Measurements from ENCODE around the gene PSMD14. TPM values are rescaled to one million over a fixed set of nuclear protein-coding genes. Genes with fewer than 3 reads are reported as not detected.

PSMD14 gene
- total RNA-seq, 1 experiment from 2014 or later: 93.7 TPM

- POLR2A ChIA-PET: no interaction called here
- H3K4me1 ChIP-seq (ENCODE audit: control insufficient read depth, insufficient read depth, low read length): peaks cover 18% of the 10 kb centered on the region
- no peak for DNase-seq (ENCODE audit: low read depth, low spot score)
- in situ Hi-C loops (cut with HindIII; ENCODE audit: low pct_unique_long_range_greater_than_20kb, low sequenced_read_pairs): no loop called here
- H3K36me3 ChIP-seq (ENCODE audit: control insufficient read depth, insufficient read depth, low read length): no peaks in the 10 kb centered on the region; the same call in 1 of the 2 replicates
- CTCF ChIA-PET: no interaction called here
- H3K9me3 ChIP-seq (ENCODE audit: control insufficient read depth, insufficient read depth, low read depth, low read length): no peaks in the 10 kb centered on the region
- TF ChIP-seq REST (IDR thresholded peaks at IDR 0.05; ENCODE audit: insufficient read depth in 1 of 2, low read depth in 2 of 2, low read length in 1 of 2) (no peak), POLR2AphosphoS5 (IDR thresholded peaks at IDR 0.05; ENCODE audit: low read depth, low read length) (no peak), SIN3A (IDR thresholded peaks at IDR 0.05; ENCODE audit: borderline replicate concordance, insufficient read depth, low read depth, low read length) (no peak), CTCF (IDR thresholded peaks at IDR 0.05) (no peak), TCF7L2 (IDR thresholded peaks at IDR 0.05; ENCODE audit: low read depth, low read length) (no peak)
- BruUV-seq (replicated peaks): no TSS peak
- no peak overlapping the region for H3K27ac ChIP-seq (ENCODE audit: low read length)
- no peak for ATAC-seq
- no peak overlapping the region for H3K4me3 ChIP-seq (ENCODE audit: low read depth in 2 of 2, low read length in 2 of 2)
- no peaks in the 10 kb centered on the region for H3K27me3 ChIP-seq (ENCODE audit: control insufficient read depth, insufficient read depth, low read length)
- intact Hi-C loops (cut with micrococcal nuclease; ENCODE audit: unreplicated experiment): no loop called here
These were observed 43.5 kb downstream of the PSMD14 start for GRCh38 chr2:161351678-161352077.

- no peaks in the 10 kb centered on the region for H3K9me3 ChIP-seq (ENCODE audit: control insufficient read depth, insufficient read depth, low read depth, low read length)
- ChIA-PET POLR2A (no interaction called here), CTCF (no interaction called here)
- peaks cover 18% of the 10 kb centered on the region for H3K4me1 ChIP-seq (ENCODE audit: control insufficient read depth, insufficient read depth, low read length)
- H3K27me3 ChIP-seq (ENCODE audit: control insufficient read depth, insufficient read depth, low read length): no peaks in the 10 kb centered on the region
- in situ Hi-C loops (cut with HindIII; ENCODE audit: low pct_unique_long_range_greater_than_20kb, low sequenced_read_pairs): no loop called here
- TF ChIP-seq REST (IDR thresholded peaks at IDR 0.05; ENCODE audit: insufficient read depth in 1 of 2, low read depth in 2 of 2, low read length in 1 of 2) (no peak), CTCF (IDR thresholded peaks at IDR 0.05) (no peak), TCF7L2 (IDR thresholded peaks at IDR 0.05; ENCODE audit: low read depth, low read length) (no peak), POLR2AphosphoS5 (IDR thresholded peaks at IDR 0.05; ENCODE audit: low read depth, low read length) (no peak), SIN3A (IDR thresholded peaks at IDR 0.05; ENCODE audit: borderline replicate concordance, insufficient read depth, low read depth, low read length) (no peak)
- ATAC-seq: no peak
- no peak for DNase-seq (ENCODE audit: low read depth, low spot score)
- intact Hi-C loops (cut with micrococcal nuclease; ENCODE audit: unreplicated experiment): no loop called here
- no peak overlapping the region for H3K4me3 ChIP-seq (ENCODE audit: low read depth in 2 of 2, low read length in 2 of 2)
- H3K27ac ChIP-seq (ENCODE audit: low read length): no peak overlapping the region
- no TSS peak for BruUV-seq (replicated peaks)
- H3K36me3 ChIP-seq (ENCODE audit: control insufficient read depth, insufficient read depth, low read length): no peaks in the 10 kb centered on the region; the same call in 1 of the 2 replicates
These were observed 44.5 kb downstream of the PSMD14 start for GRCh38 chr2:161352719-161353118.

Measured in Panc1 (cell line).